IMR-90 (cell line): ENCODE measurements around the gene C17orf67. TPM values are rescaled to one million over a fixed set of nuclear protein-coding genes. Genes with fewer than 3 reads are reported as not detected.
A peak's percentile ranks its signal among the peaks of the same experiment; 100 is the strongest.

Source experiments
- ATAC-seq: fragments of 200-7000 bp; cut with Tn5 transposase; 2 replicates; pipeline ENCODE4 v1.9.1; 2020; ENCODE audit warnings: low read depth, mild to moderate bottlenecking, moderate library complexity
- Bru-seq: library from RNA; stranded (reverse); fragments of 400-500 nt; gene quantifications from one replicate; lab custom pipeline; 2021; lab: Mats Ljungman, UMichigan
- BruChase-seq, 2 experiments: library from RNA; stranded (reverse); fragments of 400-500 nt; gene quantifications; one replicate each; lab custom pipeline; 2021; lab: Mats Ljungman, UMichigan
- BruUV-seq: library from RNA; stranded (reverse); fragments of 400-500 nt; replicated peaks from 2 replicates; lab custom pipeline; 2021; lab: Mats Ljungman, UMichigan
- CTCF ChIA-PET: fragments of 300-600 bp; formaldehyde crosslinking; extraction: SDS; loops from one replicate; lab custom pipeline; 2021; ENCODE audit warnings: antibody characterized with exemption; lab: Yijun Ruan, JAX
- POLR2A ChIA-PET: fragments of 300-600 bp; sonication (Branson Sonifier 250); formaldehyde crosslinking; loops from one replicate; lab custom pipeline; 2022; ENCODE audit warnings: antibody characterized with exemption; ENCODE audit not compliant: unreplicated experiment; lab: Charles Lee
- DNase-seq: peaks from one replicate; pipeline ENCODE4 v3.0.0; 2013
- H2AFZ ChIP-seq: replicated peaks from 2 replicates; pipeline ENCODE3; 2013; ENCODE audit warnings: low read length, mild to moderate bottlenecking; ENCODE audit not compliant: poor library complexity
- H2AK5ac ChIP-seq: 2 replicates; pipeline ENCODE4 v1.6.1; 2013; ENCODE audit warnings: low read depth, low read length, inconsistent platforms
- H2AK9ac ChIP-seq: replicated peaks from 2 replicates; pipeline ENCODE3; 2013; ENCODE audit warnings: mild to moderate bottlenecking, low read depth, low read length, moderate library complexity; ENCODE audit not compliant: poor library complexity
- H2BK120ac ChIP-seq: 2 replicates; pipeline ENCODE4 v1.6.1; 2013; ENCODE audit warnings: low read depth, low read length, inconsistent platforms
- H2BK15ac ChIP-seq: 3 replicates; pipeline ENCODE4 v1.6.1; 2013; ENCODE audit warnings: low read depth, low read length, inconsistent platforms
- H2BK20ac ChIP-seq: 2 replicates; pipeline ENCODE4 v1.6.1; 2013; ENCODE audit warnings: low read depth, mild to moderate bottlenecking, inconsistent platforms, low read length, moderate library complexity
- H2BK5ac ChIP-seq: 2 replicates; pipeline ENCODE4 v1.6.1; 2013; ENCODE audit warnings: mild to moderate bottlenecking, low read depth, low read length, inconsistent platforms; ENCODE audit not compliant: poor library complexity, severe bottlenecking
- H3K14ac ChIP-seq: replicated peaks from 2 replicates; pipeline ENCODE4 v1.6.1; 2013; ENCODE audit warnings: low read depth, low read length, inconsistent platforms
- H3K18ac ChIP-seq: 2 replicates; pipeline ENCODE4 v1.6.1; 2013; ENCODE audit warnings: low read depth, low read length, control low read depth
- H3K23ac ChIP-seq: 2 replicates; pipeline ENCODE4 v1.6.1; 2013; ENCODE audit warnings: low read depth, low read length, inconsistent platforms
- H3K27ac ChIP-seq: 2 replicates; pipeline ENCODE4 v1.5.1; 2013; ENCODE audit warnings: mild to moderate bottlenecking, control low read depth, low read length; ENCODE audit not compliant: insufficient read depth
- H3K27me3 ChIP-seq: 2 replicates; pipeline ENCODE4 v1.6.1; 2013; ENCODE audit warnings: low read length; ENCODE audit not compliant: control insufficient read depth, insufficient read depth
- H3K36me3 ChIP-seq: 2 replicates; pipeline ENCODE4 v1.6.1; 2013; ENCODE audit warnings: low read length, mixed read lengths; ENCODE audit not compliant: control insufficient read depth, insufficient read depth
- H3K4ac ChIP-seq: 2 replicates; pipeline ENCODE4 v1.6.1; 2013; ENCODE audit warnings: low read depth, low read length, inconsistent platforms
- H3K4me1 ChIP-seq: 2 replicates; pipeline ENCODE4 v1.6.1; 2013; ENCODE audit warnings: low read length, mixed read lengths; ENCODE audit not compliant: control insufficient read depth, insufficient read depth
- H3K4me2 ChIP-seq: 2 replicates; pipeline ENCODE4 v1.6.1; 2013; ENCODE audit warnings: low read depth, mild to moderate bottlenecking, control low read depth, low read length, moderate library complexity
- H3K4me3 ChIP-seq: 2 replicates; pipeline ENCODE4 v1.5.1; 2013; ENCODE audit warnings: low read depth, mild to moderate bottlenecking, control low read depth, low read length, moderate library complexity; ENCODE audit not compliant: insufficient read depth
- H3K56ac ChIP-seq: 2 replicates; pipeline ENCODE4 v1.6.1; 2013; ENCODE audit warnings: low read length, inconsistent platforms; ENCODE audit not compliant: insufficient read depth; ENCODE audit errors: extremely low read depth
- H3K79me1 ChIP-seq, 2 experiments: 2 replicates each; pipeline ENCODE4 v1.6.1; 2013; ENCODE audit warnings: low read length in 2 of 2, inconsistent platforms in 1 of 2, low read depth in 1 of 2
- H3K9ac ChIP-seq: 2 replicates; pipeline ENCODE4 v1.6.1; 2013; ENCODE audit warnings: low read depth, low read length, control low read depth
- H3K9me1 ChIP-seq: 2 replicates; pipeline ENCODE4 v1.6.1; 2013; ENCODE audit warnings: low read length, inconsistent platforms; ENCODE audit not compliant: insufficient read depth
- H3K9me3 ChIP-seq: 2 replicates; pipeline ENCODE4 v1.6.1; 2013; ENCODE audit warnings: low read length; ENCODE audit not compliant: control insufficient read depth, insufficient read depth
- H4K20me1 ChIP-seq: 2 replicates; pipeline ENCODE4 v1.6.1; 2013; ENCODE audit warnings: low read length, inconsistent platforms; ENCODE audit not compliant: insufficient read depth
- H4K5ac ChIP-seq: 2 replicates; pipeline ENCODE4 v1.6.1; 2013; ENCODE audit warnings: mild to moderate bottlenecking, low read depth, low read length, control low read depth
- H4K8ac ChIP-seq, 2 experiments: 2 replicates each; pipeline ENCODE4 v1.6.1; 2013; ENCODE audit warnings: low read depth in 2 of 2, low read length in 2 of 2, control low read depth in 1 of 2, inconsistent platforms in 1 of 2
- H4K91ac ChIP-seq: 2 replicates; pipeline ENCODE4 v1.6.1; 2013; ENCODE audit warnings: low read depth, low read length, inconsistent platforms; ENCODE audit not compliant: insufficient read depth
- FOS ChIP-seq: fragments of 150-350 bp; IDR thresholded peaks from 2 replicates; pipeline ENCODE4 v1.6.1; 2016; ENCODE audit warnings: low read depth, low read length
- MAZ ChIP-seq: IDR thresholded peaks from 2 replicates; pipeline ENCODE4 v1.6.1; 2012; ENCODE audit warnings: low read depth, mild to moderate bottlenecking, low read length, improper control_type of control experiment, moderate library complexity, borderline replicate concordance
- MXI1 ChIP-seq: IDR thresholded peaks from 2 replicates; pipeline ENCODE4 v1.6.1; 2012; ENCODE audit warnings: low read depth, mild to moderate bottlenecking, low read length, moderate library complexity, borderline replicate concordance
- NFE2L2 ChIP-seq: fragments of 150-350 bp; IDR thresholded peaks from 2 replicates; pipeline ENCODE4 v1.6.1; 2016; ENCODE audit warnings: low read depth, mild to moderate bottlenecking, low read length
- RCOR1 ChIP-seq: IDR thresholded peaks from 2 replicates; pipeline ENCODE4 v1.6.1; 2012; ENCODE audit warnings: mild to moderate bottlenecking, low read length, improper control_type of control experiment; ENCODE audit not compliant: insufficient replicate concordance
- WGBS, 2 experiments: methylation state at CpG; one replicate each; pipeline versions ENCODE4 v1.1.5 to v1.1.7; 2013; ENCODE audit warnings: missing lambda C conversion rate in 2 of 2; ENCODE audit not compliant: insufficient read length in 1 of 2; ENCODE audit errors: extremely low coverage in 2 of 2; 5-methylcytosine and 5-hydroxymethylcytosine counted together
- dilution Hi-C: fragments of 300-500 bp; cut with HindIII; formaldehyde crosslinking; loops from one replicate; pipeline ENCODE4 v1.14.3; 2018; ENCODE audit warnings: low sequenced_read_pairs; ENCODE audit not compliant: unreplicated experiment
- in situ Hi-C: fragments of 300-500 bp; cut with MboI; formaldehyde crosslinking; loops from 3 replicates; pipeline ENCODE4 v1.14.3; 2019; ENCODE audit warnings: low sequenced_read_pairs, inconsistent platforms, mixed read lengths
- intact Hi-C: fragments of 100-400 bp; cut with micrococcal nuclease; formaldehyde crosslinking; loops from 2 replicates; pipeline ENCODE4 v1.10.0; 2022
- long read RNA-seq: library from polyadenylated mRNA; unstranded; transcript quantifications from one replicate; pipeline ENCODE4 v2.0.0, GENCODE V29; 2021; ENCODE audit not compliant: unreplicated experiment
- polyA plus RNA-seq, 3 experiments: library from polyadenylated mRNA; depleted of rRNA; stranded (reverse); fragments of >200 nt; gene quantifications; 2 replicates each; pipeline ENCODE4 v1.2.3, GENCODE V29; 2012; ENCODE audit warnings: low replicate concordance in 1 of 3
- total RNA-seq: library from RNA; depleted of rRNA; stranded (reverse); fragments of >200 nt; gene quantifications from 2 replicates; pipeline ENCODE4 v1.2.3, GENCODE V29; 2012; rRNA removed
- TF ChIP-seq, protein P1 (sequence below): fragments of 150-350 bp; IDR thresholded peaks from 2 replicates; pipeline ENCODE4 v1.6.1; 2016; ENCODE audit warnings: low read depth, mild to moderate bottlenecking, low read length, moderate library complexity, borderline replicate concordance

C17orf67 gene, protein sequence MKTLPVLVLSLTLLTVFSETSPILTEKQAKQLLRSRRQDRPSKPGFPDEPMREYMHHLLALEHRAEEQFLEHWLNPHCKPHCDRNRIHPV
- total RNA-seq: 0.18 and 0.56 TPM in 2 replicates
- 1.1 TPM in 2 replicates for polyA plus RNA-seq (2012; rRNA removed)
- 0.34 and 0.87 TPM in 2 replicates for polyA plus RNA-seq (2012; cell fraction: cytosol; rRNA removed)
- 1.5 and 2.4 TPM in 2 replicates for polyA plus RNA-seq (2012; cell fraction: nucleus; rRNA removed; ENCODE audit: low replicate concordance)
- percentile 53 among the genes with signal in this experiment for Bru-seq, nascent RNA
- BruChase-seq, experiment 1, labeled RNA remaining after a 6-hour chase: percentile 73 among the genes with signal in this experiment
- percentile 64 among the genes with signal in this experiment for BruChase-seq, experiment 2, labeled RNA remaining after a 2-hour chase
- long read RNA-seq, partial matches to known transcripts: 1 of 11 reads
- long read RNA-seq, other reads (novel, unspliced or antisense): 10 of 11 reads

DNA sequence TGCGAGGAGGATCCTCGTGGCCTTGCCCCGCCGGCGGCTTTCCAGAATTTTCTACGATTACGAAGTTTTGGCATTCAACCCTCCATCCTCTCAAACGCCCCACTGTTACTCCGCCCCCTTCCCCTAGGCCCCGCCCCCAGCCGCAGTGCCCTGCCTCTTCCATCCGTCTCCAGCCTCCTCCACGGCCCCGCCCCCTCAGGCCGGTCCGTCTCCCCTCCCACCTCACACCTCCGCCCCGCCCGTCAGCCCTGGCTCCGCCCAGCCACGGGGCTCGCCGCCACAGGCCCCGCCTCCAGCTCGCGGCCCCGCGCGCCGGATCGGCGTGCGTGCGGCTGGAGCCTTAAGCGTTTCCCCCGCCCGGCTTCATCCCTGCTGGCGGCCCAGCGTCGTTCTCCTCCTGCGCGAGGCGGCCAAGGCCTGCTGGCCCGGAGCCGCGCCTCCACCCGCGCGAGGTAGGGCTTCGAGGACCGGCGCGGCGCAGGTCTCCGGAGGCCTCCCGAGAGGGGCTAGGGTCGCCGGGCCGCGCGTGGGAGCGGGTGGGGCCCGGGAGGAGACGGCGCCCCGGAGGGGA, at the start of gene C17orf67, which contains the start of gene DGKE:
TSS of gene C17orf67 (minus strand) at position 112 of the 571 bp plus-strand sequence. CDS start 18,110 bp downstream, outside the sequence.
TSS of gene DGKE (plus strand) at position 343 of the 571 bp plus-strand sequence. CDS start 645 bp downstream, outside the sequence.
- intact Hi-C loops (loop anchor here (1.0 to 5.0 kb wide), 2 partner anchors 80 to 242 kb away; partner anchors contain the start of genes NOG and TRIM25), dilution Hi-C loops (no loop called here), in situ Hi-C loops (no loop called here)
- Histone ChIP-seq H3K36me3 (no peaks in the 10 kb centered on the region; the same call in 1 of the 2 replicates), H3K9me3 (no peaks in the 10 kb centered on the region), H2BK15ac (no peak within 1 kb of the TSS; the same call in 2 of the 3 replicates), H2BK120ac (peak within 1 kb of the TSS; percentile 59; the same call in 1 of the 2 replicates), H3K4me2 (peak within 1 kb of the TSS; percentile 91), H4K5ac (peak within 1 kb of the TSS; percentile 56; the same call in 1 of the 2 replicates), H4K20me1 (peaks cover 19% of the 10 kb centered on the region), H3K79me1 (peaks cover 36 to 45% of the 10 kb centered on the region in 2 experiments), H2AK5ac (peak within 1 kb of the TSS; percentile 67; the same call in 1 of the 2 replicates), H3K56ac (no peak within 1 kb of the TSS), H4K8ac (peak within 1 kb of the TSS; percentile 20 to 85; a peak in 3 of 4 replicates), H3K4me1 (peaks cover 8% of the 10 kb centered on the region), H2AFZ (peak within 1 kb of the TSS; percentile 93), H3K4ac (peak within 1 kb of the TSS; percentile 86), H3K9me1 (peaks cover 21% of the 10 kb centered on the region), H3K23ac (peak within 1 kb of the TSS; percentile 92), H3K9ac (peak within 1 kb of the TSS; percentile 64), H3K27me3 (no peaks in the 10 kb centered on the region), H4K91ac (peak within 1 kb of the TSS; percentile 69), H2AK9ac (peak within 1 kb of the TSS; percentile 95), H3K14ac (peak within 1 kb of the TSS; percentile 75), H3K4me3 (peak within 1 kb of the TSS; percentile 85), H3K18ac (no peak within 1 kb of the TSS), H2BK20ac (no peak within 1 kb of the TSS), H2BK5ac (peak within 1 kb of the TSS; percentile 79), H3K27ac (peak within 1 kb of the TSS; percentile 57)
- peak; percentile 95 for ATAC-seq
- DNase-seq: peak; percentile 94
- CTCF ChIA-PET: interaction anchor here (1.5 kb wide), 1 partner anchor 16 kb away, joined by 5 read pairs; no protein-coding TSS in a partner anchor
- WGBS, 2 experiments: 0% methylated on average over 17 of the region's 66 CpGs; no CpG with 5 or more reads in 1 of the 2 experiments
- BruUV-seq: no TSS peak
- POLR2A ChIA-PET: no interaction called here
- peak; percentile 71; the same call in 1 of the 2 replicates for TF ChIP-seq MAZ
- TF ChIP-seq NFE2L2: no peak
- TF ChIP-seq, protein P1, sequence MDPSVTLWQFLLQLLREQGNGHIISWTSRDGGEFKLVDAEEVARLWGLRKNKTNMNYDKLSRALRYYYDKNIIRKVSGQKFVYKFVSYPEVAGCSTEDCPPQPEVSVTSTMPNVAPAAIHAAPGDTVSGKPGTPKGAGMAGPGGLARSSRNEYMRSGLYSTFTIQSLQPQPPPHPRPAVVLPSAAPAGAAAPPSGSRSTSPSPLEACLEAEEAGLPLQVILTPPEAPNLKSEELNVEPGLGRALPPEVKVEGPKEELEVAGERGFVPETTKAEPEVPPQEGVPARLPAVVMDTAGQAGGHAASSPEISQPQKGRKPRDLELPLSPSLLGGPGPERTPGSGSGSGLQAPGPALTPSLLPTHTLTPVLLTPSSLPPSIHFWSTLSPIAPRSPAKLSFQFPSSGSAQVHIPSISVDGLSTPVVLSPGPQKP: no peak
- TF ChIP-seq FOS: no peak
- TF ChIP-seq MXI1: peak; percentile 69; the same call in 1 of the 2 replicates
- peak; percentile 3 for TF ChIP-seq RCOR1
